GM12801 (cell line): ENCODE measurements around the gene C5orf24.

Source experiments
- TF ChIP-seq, protein P1 (sequence below): IDR thresholded peaks from one replicate; pipeline ENCODE4 v1.5.1; 2011; ENCODE audit warnings: control low read depth; ENCODE audit not compliant: insufficient read length; ENCODE audit errors: extremely low read depth

C5orf24 gene

DNA sequence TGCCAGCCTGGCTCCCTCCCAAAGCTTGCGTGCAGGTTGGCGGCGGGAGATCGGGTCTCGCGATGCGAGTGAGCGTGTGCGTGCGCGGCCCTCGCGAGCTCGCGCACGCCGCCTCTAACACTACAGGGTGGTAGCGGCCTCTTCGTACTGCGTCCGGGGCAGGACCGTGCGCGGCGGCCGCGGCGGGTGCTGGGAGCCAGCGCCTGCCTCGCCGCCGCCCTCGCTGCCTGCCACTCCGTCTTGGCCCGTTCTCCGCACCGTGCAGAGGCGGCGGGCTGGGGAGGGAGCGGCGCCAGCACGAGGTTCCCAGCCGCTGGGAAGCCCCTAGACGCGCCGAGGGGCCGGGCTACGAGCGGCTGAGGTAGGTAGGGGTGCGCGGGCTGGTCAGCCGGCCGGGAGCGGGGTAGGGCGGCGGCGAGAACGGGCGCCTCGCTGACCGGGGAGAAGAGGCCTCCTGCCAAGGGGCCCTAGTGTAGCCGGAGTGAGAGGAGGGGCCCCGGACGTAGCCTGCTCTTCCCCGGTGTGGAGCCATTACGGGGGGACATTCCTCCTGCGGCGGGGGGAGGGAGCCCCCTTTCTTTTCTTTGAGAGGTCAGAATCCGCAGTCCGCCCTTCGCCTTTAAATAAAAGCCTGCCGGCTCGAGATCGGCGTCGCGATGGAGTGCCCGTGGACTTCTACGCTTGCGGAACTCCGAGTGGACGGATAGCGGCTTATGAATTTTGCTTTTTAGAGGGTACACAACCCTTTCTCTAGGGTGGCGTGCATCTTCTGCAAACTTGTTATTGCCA, at the start of gene C5orf24:
C5orf24 (plus strand) TSS at position 117 of the 789 bp plus-strand sequence. CDS start 8,933 bp downstream, outside the sequence.
- TF ChIP-seq, protein P1, sequence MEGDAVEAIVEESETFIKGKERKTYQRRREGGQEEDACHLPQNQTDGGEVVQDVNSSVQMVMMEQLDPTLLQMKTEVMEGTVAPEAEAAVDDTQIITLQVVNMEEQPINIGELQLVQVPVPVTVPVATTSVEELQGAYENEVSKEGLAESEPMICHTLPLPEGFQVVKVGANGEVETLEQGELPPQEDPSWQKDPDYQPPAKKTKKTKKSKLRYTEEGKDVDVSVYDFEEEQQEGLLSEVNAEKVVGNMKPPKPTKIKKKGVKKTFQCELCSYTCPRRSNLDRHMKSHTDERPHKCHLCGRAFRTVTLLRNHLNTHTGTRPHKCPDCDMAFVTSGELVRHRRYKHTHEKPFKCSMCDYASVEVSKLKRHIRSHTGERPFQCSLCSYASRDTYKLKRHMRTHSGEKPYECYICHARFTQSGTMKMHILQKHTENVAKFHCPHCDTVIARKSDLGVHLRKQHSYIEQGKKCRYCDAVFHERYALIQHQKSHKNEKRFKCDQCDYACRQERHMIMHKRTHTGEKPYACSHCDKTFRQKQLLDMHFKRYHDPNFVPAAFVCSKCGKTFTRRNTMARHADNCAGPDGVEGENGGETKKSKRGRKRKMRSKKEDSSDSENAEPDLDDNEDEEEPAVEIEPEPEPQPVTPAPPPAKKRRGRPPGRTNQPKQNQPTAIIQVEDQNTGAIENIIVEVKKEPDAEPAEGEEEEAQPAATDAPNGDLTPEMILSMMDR, result no peak

- TF ChIP-seq, protein P1, result no peak
These were observed 47.3 kb upstream of the C5orf24 start for GRCh38 chr5:134798468-134798867.

GRCh38 chr5:134803821-134804220, 41.9 kb upstream of the C5orf24 start:
- TF ChIP-seq, protein P1, result no peak

DNA sequence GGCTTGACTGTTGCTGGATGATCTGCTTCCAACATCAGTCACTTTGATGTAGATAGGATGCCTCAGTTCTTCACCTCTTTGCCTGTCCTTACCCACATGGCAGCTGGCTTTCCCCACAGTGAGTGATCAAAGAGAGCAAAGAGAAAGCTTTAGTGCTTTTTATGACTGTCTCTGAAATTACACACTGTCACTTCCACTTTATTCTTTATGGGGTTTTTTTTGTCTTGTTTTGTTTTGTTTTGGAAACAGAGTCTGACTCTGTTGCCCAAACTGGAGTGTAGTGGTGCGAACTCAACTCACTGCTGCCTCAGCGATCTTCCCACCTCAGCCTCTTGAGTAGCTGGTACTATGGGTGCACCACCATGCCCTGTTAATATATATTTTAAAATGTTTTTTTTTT, 32.4 kb upstream of the C5orf24 start:
- TF ChIP-seq, protein P1, result no peak

DNA sequence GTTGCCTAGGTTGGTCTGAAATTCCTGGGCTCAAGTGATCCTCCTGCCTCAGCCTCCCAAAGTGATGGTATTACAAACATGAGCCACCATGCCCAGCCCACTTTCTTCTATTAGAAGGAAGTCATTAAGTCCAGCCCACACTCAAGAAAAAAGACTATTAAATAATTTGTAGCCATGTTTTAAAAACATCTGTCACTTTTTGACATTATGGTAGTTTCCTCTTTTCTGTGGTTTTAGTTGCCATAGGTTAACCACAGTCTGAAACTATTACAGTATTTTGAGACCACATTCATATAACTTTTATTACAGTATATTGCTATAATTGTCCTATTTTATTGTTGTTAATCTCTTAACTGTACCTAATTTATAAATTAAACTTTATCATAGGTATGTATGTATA, 31.9 kb upstream of the C5orf24 start:
- TF ChIP-seq, protein P1, result no peak

DNA sequence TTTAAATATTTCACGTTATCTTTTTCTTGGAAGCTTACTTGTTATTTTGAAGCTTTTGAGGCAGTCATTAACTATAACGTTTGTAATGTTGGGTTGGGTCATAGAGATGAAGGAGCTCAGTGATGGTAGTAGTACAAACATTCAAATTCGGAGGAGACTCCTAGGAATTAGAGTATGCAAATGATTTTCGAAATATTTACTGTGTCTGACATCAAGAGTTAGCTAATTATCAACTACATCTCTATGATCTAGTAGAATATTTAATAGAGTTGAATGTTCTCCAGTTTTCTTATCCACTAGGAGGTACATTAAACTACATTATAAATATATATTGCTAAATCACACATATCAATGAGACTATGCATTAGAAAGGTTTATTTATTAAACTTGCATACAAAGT, 28.8 kb upstream of the C5orf24 start:
- TF ChIP-seq, protein P1, result no peak

DNA sequence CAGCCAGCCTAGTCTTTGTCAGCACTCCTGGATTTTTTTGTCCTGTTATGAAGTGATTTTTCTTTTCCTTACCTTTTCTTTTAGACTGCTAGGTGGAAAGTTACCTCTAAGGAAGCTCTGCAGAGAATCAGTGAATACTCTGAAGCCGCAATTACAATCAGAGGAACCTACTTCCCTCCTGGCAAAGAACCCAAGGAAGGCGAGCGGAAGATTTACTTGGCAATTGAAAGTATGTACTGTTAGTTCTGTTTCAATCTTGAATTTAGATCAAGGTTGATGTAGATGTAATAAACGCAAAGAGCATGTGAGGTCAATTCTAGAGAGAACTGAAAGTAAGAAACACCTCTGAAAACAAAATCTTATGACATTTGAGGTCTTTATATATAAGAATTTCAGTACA, 27.0 kb upstream of the C5orf24 start:
- TF ChIP-seq, protein P1, result no peak
